Activated CD4-positive, alpha-beta T cell treated with anti-CD3 and anti-CD28 coated beads, Interleukin-2, amount 50 U/mL, for 24 hours (primary cell): ENCODE data around the gene TXK.
A peak's percentile ranks its signal among the peaks of the same experiment; 100 is the strongest.

ENCODE experiments used
- DNase-seq, 2 donors: peaks; one replicate each; pipeline ENCODE4 v3.0.0-alpha.2; 2020; ENCODE audit warnings: low read depth in 1 of 2, low spot score in 1 of 2

TXK gene

GRCh38 chr4:48138511-48138910 is 4.5 kb upstream of the TXK start:
- DNase-seq = no peak

- DNase-seq = no peak
These were observed 3.8 kb upstream of the TXK start for GRCh38 chr4:48137846-48138245.

GRCh38 chr4:48133669-48134068 is 381 bp downstream of the TXK start:
- DNase-seq = no peak

DNA sequence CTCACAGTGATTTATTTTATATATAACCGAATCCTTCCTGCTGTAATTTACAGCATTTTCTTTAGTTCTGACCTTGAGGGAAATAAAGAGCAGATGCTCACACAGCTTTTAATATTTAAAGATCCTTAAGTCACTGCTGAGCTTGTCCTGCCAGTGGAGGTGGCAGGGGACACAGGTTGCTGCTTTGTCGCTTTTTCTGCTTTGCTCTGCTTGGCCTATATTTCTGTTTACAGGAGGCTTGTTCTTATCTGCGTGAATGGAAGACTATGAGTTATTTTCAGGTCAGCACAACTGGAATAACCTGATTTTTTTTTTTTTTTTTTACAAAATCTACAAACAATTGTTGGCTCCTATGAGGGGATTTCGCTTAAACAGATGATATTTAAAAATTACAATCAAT is 2.3 kb downstream of the TXK start:
- DNase-seq = no peak

- no peak for DNase-seq
These were observed 4.0 kb downstream of the TXK start for GRCh38 chr4:48130100-48130499.

GRCh38 chr4:48129307-48130014 is 4.6 kb downstream of the TXK start:
- no peak for DNase-seq

DNA sequence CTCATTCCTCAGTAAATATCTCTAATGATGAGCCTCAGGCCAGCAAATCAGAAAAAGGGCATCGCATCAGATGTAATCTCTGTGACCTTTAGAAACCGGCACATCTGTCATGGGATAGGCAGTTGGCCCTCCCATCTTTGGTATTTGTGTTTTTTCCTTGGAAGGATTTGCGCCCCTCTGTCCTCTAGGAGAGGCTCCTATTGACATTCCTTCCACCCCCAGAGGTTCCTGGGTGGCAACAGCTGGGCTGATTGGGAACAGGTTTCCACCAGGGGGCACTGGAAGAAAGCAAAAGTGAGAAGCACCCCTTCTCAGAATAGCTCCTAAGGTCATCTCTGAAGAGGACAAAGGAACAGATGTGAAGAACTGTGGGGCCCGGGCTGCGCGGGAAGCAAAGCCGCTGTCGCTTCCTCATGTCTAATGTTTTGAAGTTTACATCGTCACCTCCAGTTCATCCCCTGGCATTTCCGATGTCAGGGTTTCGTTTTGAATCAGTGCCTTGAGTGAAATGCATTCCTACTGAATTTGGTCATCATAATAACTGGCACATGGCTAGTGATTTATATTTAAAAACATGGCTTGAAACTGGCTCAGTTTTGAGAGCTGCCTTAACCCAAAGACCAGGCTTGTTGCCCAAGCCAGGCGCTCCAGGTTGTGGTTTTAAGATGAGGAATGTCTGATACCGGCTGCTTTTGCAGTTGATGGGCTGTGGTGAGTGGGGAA is 6.2 kb downstream of the TXK start:
- DNase-seq = peak; percentile 45 to 70

DNA sequence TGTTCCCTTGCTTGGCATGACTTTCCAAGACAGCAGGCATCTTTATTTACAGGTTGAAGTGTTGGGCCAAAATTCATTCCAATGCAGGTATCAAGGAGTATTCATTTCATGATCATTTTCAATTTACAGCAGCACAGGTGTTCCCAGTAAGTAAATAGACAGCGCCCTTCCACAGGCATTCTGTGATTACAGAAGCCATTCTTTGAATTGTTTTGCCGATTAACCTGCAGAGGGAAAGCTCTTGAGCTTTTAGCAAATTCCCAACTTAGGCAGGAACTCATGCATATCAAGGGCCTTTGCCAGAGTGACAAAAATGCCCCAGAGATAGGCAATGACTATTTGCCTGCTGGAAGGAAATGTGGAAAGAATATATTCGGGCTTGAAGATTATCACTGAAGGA is 6.8 kb downstream of the TXK start:
- DNase-seq = no peak

DNA sequence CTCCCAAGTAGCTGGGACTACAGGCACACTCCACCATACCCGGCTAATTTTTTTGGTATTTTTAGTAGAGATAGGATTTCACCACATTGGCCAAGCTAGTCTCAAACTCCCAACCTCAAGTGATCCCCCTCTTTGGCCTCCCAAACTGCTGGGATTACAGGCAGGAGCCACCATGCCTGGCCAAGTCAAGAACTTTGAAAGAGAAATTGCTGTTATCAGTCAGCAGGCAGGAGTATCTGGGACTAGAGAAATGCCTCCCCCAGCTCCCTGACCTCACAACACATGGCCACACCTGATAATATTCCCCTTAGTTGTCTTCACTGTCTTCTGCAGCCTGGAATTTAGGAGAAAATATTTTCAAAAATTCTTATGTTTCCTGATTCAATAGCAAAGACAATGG is 7.4 kb downstream of the TXK start:
- no peak for DNase-seq

- no peak for DNase-seq
These were observed 9.2 kb downstream of the TXK start for GRCh38 chr4:48124870-48125269.

GRCh38 chr4:48122756-48123155 is 11.3 kb downstream of the TXK start:
- no peak for DNase-seq

DNA sequence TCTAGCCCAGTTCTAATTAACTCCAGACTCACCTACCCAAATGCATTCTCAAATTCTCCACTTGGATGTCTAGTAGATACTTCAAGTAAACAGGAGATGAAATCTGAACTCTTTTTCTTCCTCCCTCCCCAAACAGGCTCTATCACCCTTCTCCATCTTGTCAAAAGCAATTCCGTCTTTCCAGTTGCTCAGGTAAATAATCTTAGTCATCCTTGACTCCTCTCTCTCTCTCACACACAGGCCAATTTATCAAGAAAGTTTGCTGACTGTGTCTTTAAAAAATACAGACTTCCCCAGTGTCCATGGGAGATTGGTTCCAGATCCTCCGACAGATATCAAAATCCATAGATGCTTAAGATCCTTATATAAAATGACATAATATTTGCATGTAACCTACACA is 12.9 kb downstream of the TXK start:
- no peak for DNase-seq

DNA sequence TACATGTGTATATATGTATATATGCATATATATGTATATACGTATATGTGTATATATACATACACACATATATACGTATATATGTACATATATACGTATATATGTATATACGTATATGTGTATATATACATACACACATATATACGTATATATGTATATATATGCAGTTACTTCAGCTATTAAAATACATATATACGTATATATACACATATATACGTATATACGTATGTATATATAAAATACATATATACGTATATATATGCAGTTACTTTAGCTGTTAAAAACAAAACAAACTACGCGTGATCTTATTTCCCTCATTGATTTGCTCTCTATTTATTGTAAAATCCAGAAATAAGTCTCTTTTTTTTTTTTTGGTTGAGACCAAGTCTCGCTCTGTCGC is 13.9 kb downstream of the TXK start:
- DNase-seq = no peak

DNA sequence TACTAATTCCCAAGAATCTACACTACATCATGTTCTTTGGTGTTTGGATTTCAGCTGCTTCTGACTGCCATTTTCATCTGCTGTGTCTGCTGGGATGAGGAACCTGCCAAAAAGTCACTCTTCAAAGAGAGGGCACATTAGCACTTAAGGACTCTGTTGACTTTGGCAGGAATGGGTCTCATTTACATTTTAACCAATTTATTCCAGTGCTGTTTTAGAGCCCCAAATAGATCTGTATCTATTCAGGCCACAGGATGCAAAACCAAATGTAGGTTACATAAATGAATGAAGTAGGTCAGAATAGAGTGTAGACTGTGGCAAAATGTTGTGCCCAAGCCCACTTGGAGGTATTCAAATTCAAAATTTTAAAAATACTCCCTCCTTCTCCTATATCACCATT is 14.4 kb downstream of the TXK start:
- no peak for DNase-seq

GRCh38 chr4:48118081-48118480 is 16.0 kb downstream of the TXK start:
- no peak for DNase-seq

DNA sequence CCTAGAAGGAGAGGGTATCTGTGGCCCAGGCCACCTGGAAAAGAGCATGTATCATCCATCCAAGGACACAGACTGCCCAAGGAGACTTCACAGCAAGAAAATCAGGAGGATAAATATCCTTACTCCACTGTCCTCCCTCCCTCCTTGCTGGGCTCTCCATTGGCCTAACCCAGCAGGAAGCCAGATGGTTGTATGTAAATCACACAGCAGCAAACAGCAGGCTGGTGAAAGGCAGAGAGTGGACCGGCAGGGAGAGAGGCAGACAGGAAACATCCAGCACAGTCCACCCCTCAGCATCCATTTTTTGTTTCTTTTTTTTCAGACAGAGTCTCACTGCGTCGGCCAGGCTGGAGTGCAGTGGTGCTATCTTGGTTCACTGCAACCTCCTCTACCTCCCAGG is 17.5 kb downstream of the TXK start:
- DNase-seq = no peak

DNA sequence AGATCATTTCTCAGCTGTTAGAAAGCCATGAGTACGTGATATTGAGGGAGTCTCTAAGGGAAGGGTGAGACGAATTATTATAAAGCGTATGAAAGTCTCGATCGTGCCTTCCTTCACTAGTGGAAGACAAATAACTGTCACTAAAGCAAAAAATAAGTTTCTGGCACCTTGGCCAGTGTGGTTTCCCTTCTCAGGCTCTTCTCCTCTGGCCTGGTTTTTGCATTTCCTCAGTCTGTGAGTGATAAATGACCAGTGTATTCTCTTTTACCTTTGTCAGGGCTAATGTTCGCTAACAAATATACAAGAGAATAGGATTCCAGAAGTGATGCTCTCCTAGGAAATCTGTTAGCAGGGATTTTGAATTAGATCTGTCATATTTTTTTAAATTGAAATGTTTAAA is 19.6 kb downstream of the TXK start:
- no peak for DNase-seq

DNA sequence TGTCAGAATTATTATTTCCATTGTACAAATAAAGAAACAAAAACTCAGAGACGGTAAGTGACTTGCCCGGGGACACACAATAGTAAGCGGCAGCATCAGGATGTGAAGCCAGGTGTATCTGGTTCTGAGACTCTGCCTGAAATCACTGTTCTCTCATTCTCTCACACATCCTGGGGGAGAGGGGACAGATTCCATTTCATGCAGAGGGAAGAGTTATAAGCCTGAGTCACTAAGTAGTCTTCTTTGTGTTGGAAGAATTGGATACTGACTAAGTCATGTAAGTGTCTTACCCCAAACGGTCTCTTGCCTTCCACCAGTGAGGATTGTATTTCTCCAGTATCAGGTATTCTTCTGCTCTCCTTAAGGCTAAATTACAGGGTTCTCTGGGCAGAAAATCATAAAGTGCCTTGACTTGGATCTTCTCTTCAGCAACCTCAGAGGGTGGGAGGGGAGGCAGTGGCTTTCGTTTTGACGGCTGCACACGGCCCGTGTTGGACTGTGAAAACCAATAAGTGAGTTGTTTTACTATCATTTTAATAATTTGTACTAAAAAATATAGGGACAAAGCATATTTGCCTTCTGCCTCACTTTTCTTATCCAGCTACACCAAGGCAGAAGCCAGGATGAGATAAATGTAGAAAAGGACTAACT is 21.9 kb downstream of the TXK start:
- DNase-seq = no peak

- no peak for DNase-seq
These were observed 23.5 kb downstream of the TXK start for GRCh38 chr4:48110452-48110978.

GRCh38 chr4:48109413-48110263 is 24.4 kb downstream of the TXK start:
- DNase-seq = no peak
